GM18858 (cell line): ENCODE data around the gene INPP4A.
"Not testable (repeated sequence)": the region's sequence is repeated elsewhere in the genome, so short reads cannot be mapped to it uniquely, and the experiment has no call there.

Source experiments
- ATAC-seq: cut with Tn5 transposase; IDR thresholded peaks from one replicate; pipeline ENCODE4 v1.9.1; 2021; ENCODE audit not compliant: unreplicated experiment

INPP4A gene

DNA sequence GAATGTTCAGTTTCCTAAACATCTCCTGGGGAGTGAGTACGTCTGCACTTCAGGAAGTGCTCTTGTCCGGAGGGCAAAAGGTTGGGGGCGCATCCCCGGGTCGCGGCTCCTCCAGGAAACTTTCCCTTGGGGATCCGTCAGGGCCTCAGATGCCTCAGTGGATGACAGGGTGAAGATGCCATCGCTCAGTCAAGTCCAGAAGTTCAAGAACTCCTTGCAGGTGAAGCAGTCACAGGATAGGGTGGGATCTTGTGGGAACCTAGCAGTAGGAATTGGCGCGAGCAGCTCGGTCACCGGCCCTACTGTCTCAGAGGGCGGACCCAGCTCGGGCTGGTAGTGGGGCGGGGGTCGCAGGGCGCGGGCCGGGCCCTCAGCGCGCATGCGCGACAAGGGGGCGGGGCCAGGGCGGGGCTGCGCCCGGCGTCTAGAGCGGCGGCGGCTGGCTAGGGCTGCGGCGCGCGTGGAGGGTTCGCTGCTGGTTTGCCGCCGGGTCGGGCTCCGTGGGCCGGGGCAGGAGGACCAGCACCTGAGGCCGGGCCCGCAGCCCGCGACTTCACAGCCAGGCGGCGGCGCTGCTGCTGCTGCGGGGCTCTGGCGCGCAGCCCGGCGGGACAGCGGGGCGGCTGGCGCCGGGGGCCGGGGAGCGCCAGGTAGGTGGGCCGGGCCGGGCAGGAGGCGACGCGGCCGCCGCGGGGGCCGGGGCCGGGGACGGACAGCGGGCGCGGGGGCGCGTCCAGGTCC is at the start of gene INPP4A:
Gene INPP4A (plus strand): TSS at position 423 of the 741 bp plus-strand sequence. CDS start 75,191 bp downstream, outside the sequence.
- peak; percentile 60 for ATAC-seq

DNA sequence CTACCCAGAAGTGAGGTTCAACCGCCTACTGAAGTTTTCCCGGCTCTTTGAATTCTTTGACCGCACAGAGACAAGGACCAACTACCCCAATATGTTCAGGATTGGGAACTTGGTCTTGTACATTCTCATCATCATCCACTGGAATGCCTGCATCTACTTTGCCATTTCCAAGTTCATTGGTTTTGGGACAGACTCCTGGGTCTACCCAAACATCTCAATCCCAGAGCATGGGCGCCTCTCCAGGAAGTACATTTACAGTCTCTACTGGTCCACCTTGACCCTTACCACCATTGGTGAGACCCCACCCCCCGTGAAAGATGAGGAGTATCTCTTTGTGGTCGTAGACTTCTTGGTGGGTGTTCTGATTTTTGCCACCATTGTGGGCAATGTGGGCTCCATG is 48.7 kb upstream of the INPP4A start:
- ATAC-seq = no peak

DNA sequence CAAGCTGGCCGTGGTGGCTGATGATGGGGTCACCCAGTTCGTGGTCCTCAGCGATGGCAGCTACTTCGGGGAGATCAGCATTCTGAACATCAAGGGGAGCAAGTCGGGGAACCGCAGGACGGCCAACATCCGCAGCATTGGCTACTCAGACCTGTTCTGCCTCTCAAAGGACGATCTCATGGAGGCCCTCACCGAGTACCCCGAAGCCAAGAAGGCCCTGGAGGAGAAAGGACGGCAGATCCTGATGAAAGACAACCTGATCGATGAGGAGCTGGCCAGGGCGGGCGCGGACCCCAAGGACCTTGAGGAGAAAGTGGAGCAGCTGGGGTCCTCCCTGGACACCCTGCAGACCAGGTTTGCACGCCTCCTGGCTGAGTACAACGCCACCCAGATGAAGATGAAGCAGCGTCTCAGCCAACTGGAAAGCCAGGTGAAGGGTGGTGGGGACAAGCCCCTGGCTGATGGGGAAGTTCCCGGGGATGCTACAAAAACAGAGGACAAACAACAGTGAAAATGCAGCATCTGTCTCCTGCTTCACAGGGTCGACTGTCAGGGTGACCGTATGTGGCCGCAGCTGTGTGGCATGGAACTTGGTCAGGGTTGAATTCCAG is 47.8 kb upstream of the INPP4A start:
- no peak for ATAC-seq

DNA sequence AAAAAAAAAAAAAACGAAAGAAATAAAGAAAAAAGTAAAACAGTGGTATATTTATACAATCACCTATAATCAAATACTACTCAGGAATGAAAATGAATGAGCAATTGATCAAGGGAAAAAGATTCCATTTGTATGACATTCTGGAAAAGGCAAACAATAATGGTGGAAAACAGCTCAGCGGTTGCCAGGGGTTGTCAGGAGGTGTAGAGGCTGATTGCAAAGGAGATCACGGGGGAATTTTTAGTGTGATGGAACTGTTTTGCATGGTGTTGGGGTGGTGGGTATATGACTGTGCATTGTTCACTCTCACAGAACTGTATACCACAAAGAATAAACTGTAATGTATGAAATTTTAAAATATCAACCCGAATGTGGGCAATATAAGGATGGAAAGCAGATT is 45.5 kb upstream of the INPP4A start:
- no peak for ATAC-seq

DNA sequence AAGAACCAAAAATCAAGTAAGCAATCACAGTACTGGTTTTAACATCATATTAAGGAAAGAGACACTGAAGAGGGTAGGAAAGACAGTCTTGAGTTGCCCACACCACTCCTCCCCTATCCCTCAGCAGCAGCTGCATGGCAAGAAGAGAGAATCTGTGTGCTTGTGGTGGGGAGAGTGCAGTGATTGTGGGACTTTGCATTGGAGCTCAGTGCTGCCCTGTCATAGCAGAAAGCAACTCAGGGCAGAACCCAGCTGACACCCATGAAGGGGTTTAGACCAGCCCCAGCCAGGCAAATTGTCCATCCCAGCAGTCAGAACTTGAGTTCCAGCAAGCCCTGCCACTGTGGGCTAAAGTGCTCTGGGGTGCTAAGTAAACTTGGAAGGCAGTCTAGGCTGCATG is 40.8 kb upstream of the INPP4A start:
- ATAC-seq = no peak

DNA sequence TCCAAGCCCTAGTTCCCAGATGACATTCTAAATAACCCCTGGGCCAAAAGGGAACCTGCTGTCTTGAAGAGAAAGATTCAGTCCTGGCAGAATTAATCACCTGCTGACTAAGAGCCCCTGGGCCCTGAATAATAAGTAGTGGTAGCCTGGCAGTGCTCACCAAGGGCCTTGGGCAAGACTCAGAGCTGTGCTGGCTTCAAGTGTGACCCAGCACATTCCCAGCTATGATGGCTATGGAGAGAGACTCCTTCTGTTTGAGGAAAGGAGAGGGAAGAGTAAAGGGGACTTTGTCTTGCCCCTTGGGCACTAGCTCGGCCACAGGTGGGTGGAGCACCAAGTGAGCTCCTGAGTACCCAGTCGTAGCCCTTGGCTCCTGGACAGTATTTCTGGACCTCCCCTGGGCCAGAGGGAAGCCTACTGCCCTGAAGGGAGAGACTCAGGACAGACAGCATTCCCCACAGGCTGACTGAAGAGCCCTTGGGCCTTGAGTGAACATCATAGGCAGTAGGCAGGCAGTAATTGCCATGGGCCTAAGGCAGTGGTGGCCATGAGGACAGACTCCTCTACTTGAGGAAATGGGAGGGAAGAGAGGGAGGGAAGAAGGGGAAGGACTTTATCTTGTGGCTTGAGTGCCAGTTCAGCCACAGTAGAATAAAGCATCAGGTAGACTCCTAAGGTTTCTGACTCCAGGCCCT is 40.0 kb upstream of the INPP4A start:
- no peak for ATAC-seq

DNA sequence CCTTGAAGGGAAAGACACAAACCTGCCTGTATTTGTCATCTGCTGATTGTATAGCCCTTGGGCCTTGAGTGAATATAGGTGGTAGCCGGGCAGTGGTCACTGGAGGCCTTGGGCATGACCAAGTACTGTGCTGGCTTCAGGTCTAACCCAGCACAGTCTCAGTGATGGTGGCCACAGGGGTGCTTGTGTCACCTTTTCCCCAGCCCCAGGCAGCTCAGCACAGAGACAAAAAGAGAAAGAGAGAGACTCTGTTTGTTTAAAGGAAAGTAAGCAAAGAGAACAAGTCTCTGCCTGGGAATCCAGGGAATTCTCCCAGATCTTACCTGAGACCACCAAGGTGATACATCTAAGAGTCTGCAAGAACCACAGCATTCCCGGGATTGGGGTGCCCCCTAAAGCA is 39.4 kb upstream of the INPP4A start:
- ATAC-seq = no peak

DNA sequence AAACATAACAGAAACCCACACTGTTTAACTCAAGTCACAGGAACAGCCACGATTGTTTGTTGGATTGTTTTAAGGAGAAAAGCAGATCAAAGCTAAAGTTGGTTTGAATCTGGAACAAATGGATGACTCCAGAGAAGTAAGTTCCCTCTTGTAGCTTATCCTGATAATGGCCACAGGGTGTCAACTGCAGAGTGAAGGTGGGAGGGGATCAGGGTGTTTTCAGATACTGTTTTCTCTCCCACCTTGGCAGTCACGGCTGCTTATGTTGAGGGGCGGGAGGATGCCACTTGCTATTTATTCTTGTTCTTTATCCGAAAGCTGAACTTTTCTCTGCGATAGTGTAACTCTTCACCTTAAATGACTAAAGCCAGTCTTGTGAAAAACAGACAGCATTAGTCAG is 36.5 kb upstream of the INPP4A start:
- ATAC-seq = no peak

DNA sequence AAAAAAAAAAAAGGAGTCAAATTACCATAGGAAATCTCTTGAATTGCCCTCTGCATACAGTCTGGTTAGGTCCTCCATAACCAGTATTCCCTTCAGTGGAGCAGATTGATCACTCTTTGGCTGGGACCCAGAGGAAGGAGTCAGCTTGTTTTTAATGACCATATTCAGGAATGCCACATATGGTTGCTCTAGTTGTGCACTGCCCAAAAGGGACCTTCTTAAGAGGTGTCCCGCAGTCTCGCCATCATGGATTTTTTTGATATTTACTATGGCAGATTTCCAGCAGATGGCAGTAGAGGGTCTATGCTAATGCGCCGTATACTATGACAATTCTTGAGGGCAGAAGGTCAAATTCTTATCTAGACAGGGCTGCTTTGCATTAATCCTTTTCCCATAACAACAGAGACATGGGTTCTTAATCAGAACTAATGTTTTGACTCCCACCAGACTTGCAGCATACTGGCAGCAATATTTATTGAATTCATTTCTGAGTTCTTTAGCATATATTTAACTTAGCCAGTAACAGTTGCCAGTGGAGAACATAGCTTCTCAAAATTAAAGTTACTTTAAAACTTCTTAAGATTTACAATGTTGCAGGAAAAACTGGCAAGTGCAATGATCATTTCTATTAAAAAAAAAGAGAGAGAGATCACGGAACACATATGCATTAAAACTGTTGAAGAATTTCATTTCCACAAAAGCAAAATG is 31.8 kb upstream of the INPP4A start:
- ATAC-seq = no peak

DNA sequence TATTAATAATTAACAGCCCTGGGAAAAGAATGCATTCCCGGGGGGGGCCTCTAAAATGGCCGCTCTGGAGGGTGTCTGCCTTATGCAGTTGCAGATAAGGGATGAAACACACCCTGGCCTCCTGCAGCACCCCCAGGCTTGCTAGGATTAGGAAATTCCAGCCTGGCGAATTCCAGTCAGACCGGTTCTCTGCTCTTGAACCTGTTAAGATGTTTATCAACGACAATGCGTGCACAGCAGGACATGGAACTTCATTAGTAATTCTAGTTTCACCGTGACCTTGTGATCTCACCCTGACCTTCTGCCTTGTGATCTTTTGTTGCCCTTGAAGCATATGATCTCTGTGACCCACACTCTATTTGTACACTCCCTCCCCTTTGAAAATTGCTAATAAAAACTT is 30.4 kb upstream of the INPP4A start:
- not testable (repeated sequence) for ATAC-seq

DNA sequence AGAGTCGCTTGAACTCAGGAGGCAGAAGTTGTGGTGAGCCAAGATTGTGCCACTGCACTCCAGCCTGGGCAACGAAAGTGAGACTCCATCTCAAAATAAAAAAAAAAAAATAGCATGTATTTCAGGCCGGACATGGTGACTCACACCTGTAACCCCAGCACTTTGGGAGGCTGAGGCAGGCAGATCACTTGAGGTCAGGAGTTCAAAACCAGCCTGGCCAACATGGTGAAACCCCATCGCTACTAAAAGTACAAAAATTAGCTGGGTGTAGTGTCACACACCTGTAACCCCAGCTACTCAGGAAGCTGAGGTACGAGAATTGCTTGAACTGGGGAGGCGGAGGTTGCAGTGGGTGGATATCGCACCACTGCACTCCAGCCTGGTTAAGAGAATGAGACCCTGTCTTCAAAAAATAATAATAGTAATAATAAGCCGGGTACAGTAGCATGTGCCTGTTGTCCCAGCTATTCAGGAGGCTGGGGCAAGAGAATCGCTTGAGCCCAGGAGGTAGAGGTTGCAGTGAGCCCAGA is 28.9 kb upstream of the INPP4A start:
- ATAC-seq = not testable (repeated sequence)

DNA sequence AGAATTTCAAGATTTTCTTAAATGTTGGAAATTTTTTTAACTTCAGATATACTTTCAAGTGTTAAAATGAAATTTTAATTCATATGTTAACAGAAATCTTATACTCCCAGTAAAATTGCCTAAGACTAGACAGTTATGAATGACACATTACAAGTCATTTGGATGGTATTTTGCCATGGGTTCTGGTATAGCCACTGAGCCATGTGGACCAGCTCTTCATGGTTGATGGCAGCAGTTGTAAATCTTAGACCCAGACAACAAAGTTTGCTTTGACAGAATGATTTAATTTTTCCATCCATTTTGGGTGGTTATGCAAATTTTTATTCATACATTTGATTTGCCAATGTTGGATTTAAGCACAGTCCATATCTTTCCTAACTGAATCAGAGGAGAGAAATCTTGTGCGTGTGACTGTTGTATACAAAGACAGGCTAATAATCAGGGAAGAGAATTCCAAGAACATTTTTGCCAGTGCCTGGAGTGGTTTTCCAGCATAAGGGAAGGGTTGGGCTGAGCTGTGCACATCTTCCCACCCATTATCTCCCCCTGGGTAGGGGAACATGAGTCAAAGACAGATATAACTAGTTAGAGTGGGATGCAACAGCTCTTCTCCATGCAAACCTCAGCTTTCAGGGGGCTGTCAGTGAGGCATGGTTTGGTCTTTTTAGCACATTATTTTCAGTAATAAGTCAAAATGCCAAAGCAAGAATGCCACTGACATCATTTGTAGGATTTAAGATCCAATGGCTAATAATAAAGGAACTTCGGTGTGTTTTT is 28.1 kb upstream of the INPP4A start:
- ATAC-seq = no peak

DNA sequence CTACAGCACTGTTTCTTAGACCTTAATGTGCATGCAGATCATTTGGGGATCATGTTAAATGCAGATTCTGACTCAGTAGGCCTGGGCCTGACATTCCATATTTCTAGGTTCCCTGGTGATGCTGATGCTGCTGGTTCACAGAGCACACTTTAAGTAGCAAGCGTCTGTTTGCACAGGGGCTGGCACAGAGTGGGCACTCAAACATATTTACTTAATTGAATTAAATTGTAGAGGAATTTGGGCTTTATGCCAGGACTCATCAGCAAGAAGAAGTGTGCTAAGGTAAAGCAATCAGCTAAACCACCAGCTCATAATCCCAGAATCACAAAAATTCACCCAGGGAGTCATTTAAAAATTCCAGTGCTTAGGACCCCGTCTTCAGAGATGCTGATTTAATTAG is 25.1 kb upstream of the INPP4A start:
- no peak for ATAC-seq

DNA sequence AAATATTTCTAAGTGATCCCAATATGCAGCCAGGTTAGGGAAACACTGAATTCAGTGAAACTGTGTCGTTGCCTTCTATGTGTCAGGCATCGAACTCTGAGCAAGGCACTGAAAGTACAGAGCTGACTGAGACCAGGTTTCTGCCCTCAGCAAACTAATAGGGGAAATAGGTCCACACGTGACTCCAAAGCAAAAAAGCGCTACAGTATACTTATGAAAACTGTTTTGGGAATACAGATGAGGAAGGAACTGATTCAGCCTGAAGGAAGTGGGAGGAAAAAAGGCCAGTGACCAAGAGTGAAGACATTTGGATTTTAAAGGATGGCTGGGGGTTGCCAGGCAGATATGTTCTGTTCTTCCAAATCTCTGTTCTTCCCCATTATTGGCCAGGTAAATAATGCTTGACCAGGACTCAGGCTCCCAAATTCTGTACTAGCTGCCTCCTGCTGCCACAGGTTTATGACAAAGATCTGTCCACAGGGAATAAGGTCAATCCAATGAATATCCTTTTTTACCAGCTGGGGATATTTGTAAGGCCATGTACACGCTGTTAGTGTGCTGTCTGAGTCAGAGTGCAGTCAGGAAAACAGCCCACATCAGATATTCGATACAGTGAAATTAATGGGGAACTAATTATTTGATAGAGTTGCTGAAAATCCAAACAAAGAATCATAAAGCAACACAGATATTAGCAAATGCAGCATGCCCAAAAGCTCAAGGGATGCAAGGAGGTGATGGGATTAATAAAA is 24.5 kb upstream of the INPP4A start:
- no peak for ATAC-seq

DNA sequence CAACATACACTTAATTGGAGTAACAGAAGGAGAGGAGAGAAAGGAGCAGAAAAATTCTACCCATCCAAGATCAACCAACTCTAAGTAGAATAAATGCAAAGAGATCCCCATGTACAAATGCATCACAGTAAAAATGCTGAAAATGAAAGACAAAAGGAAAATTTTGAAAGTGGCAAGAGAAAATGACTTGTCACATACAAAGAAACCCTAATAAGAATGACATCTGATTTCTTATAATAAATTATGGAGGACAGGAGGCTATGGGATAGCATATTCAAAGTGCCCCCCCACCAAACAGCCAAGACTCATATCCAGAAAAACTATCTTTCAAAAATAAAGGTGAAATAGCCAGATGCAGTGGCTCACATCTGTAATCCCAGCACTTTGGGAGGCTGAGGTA is 22.2 kb upstream of the INPP4A start:
- ATAC-seq = no peak

DNA sequence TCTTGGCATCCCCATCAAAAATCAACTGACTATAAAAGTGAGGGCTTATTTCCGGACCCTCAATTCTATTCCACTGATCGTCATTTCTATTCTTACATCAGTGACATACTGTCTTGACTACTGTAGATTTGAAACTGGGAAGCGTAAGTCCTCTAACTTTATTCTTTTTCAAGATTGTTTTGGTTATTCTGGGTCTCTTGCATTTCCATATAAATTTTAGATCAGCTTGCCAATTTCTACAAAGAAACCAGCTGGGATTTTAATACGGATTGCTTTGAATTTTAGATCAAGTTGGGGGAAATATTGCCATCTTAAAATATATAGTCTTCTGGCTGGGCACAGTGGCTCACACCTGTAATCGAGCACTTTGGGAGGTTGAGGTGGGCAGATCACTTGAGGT is 17.9 kb upstream of the INPP4A start:
- ATAC-seq = no peak

DNA sequence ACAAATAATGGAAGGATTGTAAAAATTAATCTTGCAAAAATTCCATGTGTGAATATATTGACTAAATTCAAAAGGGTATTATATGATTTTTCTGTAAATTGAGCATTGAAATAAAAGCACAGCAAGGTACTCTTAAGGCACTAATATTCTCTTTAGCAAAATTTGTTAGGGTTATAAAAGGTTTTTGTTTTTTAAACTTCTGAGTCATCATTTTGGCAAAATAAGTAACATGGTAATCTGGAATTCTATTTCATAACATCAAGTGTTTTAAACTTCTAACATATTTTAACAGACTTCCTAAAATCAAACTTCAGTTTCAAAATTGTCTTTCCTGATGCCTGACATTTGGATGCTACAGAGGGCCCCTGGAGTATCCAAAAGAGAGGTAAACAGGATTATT is 12.5 kb upstream of the INPP4A start:
- ATAC-seq = no peak

DNA sequence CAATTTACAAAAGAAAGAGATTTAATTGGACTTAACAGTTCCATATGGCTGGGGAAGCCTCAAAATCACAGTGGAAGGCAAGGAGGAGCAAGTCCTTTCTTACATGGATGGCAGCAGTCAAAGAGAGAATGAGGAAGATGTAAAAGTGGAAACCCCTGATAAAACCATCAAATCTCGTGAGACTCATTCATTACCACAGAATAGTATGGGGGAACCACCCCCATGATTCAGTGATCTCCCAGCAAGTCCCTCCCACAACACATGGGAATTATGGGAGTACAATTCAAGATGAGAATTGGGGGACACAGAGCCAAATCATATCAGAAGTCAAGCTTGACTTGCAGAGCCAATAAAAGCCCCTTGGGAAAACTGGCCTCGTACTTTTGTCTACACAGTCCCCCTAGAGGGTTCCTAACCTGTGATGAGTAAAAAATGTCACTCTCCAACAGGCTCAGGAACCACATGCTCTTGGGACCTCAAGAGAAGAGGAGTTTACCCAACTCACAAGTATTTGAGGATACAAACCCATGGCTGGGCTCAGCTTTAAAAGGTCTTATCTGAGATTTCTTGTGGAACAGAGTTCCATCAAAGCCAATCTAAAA is 11.2 kb upstream of the INPP4A start:
- ATAC-seq = no peak

DNA sequence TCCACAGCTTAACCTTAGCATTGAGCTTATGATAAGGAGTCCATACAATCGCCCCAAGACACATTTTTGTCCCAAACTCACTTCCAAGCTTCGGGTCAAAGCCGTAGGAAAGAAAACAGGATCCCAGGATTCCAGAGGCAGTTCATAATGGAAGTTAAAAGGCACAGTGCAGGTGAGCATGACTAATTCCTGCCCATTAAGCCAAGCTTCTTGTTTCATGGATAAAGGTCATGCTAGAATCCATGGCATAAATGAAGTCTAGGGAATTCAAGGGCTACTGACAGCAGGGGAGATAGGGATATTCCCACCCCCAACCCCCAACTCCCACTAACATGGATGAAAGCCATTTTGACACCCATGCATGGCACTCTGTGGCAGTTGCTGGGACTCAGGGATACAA is 10.2 kb upstream of the INPP4A start:
- no peak for ATAC-seq
